GM12801 (cell line): ENCODE measurements around the gene ELAVL3.

Experiments
- TF ChIP-seq, protein P1 (sequence below): IDR thresholded peaks from one replicate; pipeline ENCODE4 v1.5.1; 2011; ENCODE audit warnings: control low read depth; ENCODE audit not compliant: insufficient read length; ENCODE audit errors: extremely low read depth

Gene ELAVL3

DNA sequence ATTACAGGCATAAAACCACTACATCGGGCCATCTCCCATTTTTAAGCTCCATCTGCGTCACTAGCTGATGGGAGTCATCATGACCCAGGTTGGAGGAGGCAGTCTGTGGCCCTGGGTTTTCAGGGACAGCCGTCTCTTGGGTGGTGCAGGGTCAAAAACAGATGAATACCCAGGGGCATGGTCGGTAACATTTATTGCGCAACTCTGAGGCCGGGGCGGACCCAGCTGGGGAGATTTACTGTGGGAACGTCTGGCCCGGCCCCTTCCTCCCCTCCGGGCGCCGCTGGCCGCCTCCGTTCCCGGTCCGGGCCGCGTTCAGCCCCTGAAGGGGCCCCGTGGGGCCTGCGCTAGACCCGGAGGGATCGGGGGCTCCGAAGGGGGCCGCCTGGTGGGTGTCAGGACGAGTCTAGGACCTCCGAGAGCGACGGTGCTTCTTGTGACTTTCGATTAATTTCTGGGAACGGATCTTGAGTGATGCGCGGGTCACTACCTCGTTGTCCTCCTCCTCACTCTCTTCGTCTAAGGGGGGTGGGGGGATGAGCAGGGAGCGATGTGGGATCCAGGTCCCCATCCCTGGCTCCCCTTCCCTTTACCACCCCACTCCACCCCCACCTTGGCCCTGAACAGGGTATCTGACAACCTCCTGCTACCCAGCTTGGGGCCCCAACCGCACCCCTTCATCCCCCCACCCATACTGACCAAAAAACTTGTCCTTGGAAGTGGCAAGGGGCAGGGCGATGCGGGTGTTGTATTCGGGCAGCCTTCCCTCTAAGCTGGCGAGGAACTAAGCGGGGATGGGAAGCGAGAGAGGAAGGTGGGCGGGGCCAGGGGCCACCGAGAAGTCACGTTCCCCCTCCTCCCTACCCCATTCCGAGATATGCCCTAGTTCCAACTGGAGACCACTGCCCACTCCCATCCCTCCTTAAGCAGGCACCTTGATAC is 60.1 kb downstream of the ELAVL3 start:
- TF ChIP-seq, protein P1, sequence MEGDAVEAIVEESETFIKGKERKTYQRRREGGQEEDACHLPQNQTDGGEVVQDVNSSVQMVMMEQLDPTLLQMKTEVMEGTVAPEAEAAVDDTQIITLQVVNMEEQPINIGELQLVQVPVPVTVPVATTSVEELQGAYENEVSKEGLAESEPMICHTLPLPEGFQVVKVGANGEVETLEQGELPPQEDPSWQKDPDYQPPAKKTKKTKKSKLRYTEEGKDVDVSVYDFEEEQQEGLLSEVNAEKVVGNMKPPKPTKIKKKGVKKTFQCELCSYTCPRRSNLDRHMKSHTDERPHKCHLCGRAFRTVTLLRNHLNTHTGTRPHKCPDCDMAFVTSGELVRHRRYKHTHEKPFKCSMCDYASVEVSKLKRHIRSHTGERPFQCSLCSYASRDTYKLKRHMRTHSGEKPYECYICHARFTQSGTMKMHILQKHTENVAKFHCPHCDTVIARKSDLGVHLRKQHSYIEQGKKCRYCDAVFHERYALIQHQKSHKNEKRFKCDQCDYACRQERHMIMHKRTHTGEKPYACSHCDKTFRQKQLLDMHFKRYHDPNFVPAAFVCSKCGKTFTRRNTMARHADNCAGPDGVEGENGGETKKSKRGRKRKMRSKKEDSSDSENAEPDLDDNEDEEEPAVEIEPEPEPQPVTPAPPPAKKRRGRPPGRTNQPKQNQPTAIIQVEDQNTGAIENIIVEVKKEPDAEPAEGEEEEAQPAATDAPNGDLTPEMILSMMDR, result no peak

DNA sequence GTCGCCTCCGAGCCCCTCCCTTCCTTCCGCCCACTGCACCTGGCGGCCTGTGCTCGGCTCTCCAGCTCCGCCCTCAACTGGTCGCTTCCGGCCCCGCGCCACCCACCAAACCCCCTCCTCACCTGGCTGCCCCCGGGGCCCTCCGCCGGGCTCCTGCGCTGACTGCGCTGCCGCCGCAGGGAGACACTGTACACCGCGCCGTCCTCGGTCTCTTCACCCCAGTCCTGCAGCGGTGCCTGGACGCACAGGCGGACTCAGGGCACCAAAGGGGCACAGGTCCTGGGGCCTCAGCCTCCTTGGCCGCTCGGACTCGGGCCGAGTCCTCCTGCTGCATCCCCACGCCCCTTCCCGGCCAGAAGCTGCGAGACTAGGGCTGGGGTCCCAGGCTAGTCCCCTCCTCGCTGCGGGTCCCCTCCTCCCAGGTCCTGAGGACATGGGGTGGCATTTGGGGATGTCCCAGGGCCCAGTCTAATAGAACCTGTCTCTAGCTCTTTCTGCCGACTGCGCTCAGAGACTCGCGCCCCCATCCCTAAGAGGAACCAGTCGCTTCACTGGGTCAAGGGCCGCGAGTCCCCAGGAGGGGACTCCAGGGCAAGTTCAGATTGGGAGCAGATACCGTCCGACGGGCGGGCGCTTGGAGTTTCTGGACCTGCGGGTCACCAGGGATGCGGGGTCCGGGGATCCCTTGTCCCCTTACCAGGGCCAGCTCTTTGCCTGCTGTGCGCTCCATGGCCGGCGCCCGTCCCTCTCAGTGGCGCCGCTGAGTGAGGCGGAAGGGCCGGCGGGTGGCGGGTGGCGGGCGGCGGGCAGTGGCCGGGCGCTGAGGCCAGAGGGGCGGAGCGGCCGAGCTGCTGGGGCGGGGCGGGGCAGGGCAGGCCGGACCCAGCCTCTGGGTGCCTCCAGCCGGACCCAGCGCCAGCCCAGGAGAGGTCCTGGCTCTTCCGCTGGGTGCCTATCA is 62.0 kb downstream of the ELAVL3 start, which contains the start of gene RGL3:
TSS of gene RGL3 (minus strand) at position 766 of the 958 bp plus-strand sequence. CDS start at position 730, 36 bp downstream.
- TF ChIP-seq, protein P1, result no peak

DNA sequence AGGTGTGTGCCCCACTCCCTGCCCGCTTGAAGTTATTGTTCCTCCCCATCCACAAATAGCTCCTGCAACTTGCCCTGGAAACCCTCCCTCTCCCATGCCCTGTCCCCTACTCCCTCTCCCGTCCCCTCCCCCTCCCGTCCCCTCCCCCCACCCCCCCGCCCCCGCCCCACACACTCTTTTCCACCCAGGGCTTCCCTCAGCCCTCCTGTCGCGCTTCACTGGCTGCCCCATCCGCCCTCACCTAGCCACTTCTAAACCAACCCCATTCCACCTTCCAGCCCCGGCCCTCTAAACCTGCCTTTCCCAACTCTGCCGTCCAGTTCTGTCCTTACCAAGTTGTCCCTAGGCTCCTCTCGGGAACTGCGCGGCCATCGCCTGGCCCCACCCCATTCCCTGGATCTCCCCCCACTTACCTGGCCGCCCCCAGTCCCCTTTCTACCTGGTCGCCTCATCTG is 62.7 kb downstream of the ELAVL3 start:
- TF ChIP-seq, protein P1, result no peak

DNA sequence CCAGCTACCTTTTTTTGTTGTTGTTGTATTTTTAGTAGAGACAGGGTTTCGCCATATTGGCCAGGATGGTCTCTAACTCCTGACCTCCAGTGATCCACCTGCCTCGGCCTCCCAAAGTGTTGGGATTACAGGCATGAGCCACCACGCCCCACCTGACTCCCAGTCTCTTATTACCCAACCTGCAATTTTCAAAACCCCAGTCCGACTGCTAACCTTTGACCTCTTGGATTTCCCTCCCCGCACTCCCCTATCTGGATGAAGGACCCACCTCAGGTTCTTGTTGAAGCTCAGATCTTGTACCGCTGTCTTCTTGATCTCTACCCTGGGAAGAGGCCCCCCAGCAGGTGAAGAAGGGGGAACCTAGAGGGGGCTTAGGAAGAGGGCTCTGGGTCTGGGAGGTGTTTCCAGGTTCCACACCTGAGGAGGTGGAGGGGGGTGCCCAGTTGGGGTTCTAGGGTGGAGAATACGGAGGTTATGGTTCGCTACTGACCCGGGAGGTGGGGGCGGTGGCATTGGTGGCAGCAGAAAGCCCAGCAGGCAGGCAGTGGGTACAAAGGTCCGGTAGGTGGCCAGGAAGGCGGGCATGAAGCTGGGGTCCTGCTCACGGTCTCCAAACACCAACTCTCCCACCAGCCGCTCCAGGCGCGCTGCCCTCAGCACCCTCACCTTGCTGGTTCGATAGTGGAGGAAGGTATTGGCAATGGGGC is 64.3 kb downstream of the ELAVL3 start:
- TF ChIP-seq, protein P1, result no peak

DNA sequence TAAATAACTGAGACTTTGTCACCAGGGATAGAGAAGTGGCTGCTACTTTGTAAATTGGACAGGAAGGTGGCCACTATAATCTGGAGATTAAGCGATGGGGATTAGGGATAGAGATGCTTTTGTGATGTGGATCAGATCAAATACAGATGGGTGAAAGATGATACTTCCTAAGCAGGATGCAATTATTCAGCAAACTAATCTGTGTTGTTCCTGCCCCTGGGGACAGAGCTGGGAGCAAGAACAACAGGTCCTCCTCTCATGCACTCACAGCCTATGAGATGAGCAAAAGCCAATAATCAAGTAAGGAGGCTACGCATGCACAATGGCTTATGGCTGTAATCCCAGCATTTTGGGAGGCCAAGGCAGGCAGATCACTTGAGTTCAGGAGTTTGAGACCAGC is 66.3 kb downstream of the ELAVL3 start:
- TF ChIP-seq, protein P1, result no peak

DNA sequence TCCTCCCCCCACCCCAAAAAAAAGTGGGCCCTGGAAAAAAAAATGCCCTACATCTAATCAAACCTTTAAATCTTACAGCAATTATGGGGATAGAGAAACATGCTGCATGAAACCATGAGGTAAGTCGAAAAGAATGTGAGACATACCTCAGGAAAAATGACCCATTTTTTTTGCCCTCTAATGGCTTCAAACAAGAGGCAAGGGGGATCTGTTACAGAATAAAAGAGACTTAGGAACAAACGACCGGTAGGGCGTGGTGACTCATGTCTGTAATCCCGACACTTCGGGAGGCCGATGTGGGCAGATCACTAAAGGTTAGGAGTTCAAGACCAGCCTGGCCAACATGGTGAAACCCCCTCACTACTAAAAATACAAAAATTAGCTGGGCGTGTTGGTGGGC is 70.2 kb downstream of the ELAVL3 start:
- TF ChIP-seq, protein P1, result no peak

DNA sequence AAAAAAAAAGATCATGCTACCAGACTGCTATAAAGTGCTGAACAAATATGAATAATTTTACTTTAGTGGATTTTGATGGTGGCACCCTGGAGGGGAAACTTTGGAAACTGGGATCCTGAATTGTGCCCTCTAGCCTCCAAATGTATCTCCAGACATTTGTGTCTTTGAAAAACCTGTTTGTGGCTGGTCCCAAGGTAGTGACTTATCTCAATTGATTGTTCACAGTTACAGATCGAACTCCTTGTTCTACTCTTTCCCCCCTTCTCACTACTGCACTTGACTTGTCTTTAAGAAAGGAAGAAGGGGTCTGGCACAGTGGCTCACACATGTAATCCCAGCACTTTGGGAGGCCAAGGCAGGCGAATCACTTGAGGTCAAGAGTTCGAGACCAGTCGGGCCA is 72.3 kb downstream of the ELAVL3 start:
- TF ChIP-seq, protein P1, result no peak
